H7 (cell line): ENCODE data around the gene MED31. TPM values are rescaled to one million over a fixed set of nuclear protein-coding genes. Genes with fewer than 3 reads are reported as not detected.
"Not testable (repeated sequence)": the region's sequence is repeated elsewhere in the genome, so short reads cannot be mapped to it uniquely, and the experiment has no call there.

Source experiments
- DNase-seq: peaks from one replicate; pipeline ENCODE4 v3.0.0; 2012
- H3K27me3 ChIP-seq: 2 replicates; pipeline ENCODE4 v1.6.0; 2011; ENCODE audit warnings: mild to moderate bottlenecking, low read length; ENCODE audit not compliant: control insufficient read depth, insufficient read depth
- H3K36me3 ChIP-seq: replicated peaks from 2 replicates; pipeline ENCODE4 v1.5.1; 2011; ENCODE audit warnings: low read length; ENCODE audit not compliant: control insufficient read depth, insufficient read depth
- H3K4me3 ChIP-seq: 2 replicates; pipeline ENCODE4 v1.5.1; 2011; ENCODE audit warnings: low read depth, mild to moderate bottlenecking, control low read depth, low read length, moderate library complexity; ENCODE audit not compliant: insufficient read depth
- total RNA-seq: library from RNA; depleted of rRNA; stranded (reverse); fragments of >200 nt; shearing (Covaris generic); gene quantifications from 2 replicates; pipeline ENCODE4 v1.2.3, GENCODE V29; 2014; rRNA removed

MED31 gene
- 3.9 and 6.3 TPM in 2 replicates for total RNA-seq

DNA sequence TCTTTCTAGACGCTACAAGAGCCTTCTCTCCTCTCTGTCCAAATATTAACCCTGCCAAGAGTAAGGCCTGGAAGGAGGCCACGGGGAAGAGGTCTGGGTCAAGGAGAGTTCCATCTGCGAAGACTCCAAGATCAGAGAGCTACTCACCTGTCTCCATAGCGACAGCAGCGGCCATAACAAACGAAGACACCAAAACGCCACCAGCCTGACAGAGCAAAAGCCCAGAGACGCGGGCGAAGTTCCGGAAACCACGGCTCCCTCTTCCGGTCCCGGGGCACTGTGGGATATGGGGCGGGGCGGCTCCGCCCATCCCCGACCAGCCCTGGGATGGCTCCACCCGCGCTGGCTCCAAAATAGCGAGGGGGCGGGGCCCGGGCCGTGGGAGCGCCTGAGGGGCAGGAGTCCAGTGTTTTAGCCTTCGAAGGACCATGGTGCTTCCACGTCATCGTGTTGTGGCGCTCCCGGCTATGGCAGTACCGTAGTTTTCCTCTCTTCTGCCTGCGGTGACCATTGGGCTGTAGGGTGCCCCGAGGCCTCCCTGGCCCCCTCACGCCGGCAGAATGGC lies at the start of gene MED31, which contains the start of gene C17orf100:
TSS of gene MED31 (minus strand) at position 252 of the 565 bp plus-strand sequence. CDS start at position 175, 77 bp downstream.
TSS of gene C17orf100 (plus strand) at position 409 of the 565 bp plus-strand sequence. CDS start at position 561, 152 bp downstream.
- DNase-seq, result peak; percentile 98
- Histone ChIP-seq H3K4me3 (peak within 1 kb of the TSS; percentile 83), H3K36me3 (peaks cover 1% of the 10 kb centered on the region)

DNA sequence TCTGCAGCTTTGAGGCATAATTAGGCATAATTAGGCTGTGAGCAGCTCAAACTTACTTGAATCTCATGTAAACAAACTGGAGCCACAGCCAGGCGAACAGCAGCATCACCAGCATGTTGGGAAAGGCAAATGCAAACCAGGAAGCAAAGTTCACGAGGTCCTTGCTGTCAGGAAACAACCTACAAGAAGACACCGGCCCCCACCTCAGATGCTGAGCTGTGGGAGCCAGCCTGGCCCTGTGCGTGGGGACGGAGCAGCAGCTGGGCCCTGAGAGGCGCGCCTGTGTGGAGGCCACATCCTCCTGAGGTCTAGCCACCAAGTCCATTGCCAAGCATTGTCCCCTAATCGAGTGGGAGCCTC lies 49.5 kb upstream of the MED31 start:
- H3K36me3 ChIP-seq, result no peaks in the 10 kb centered on the region
- H3K27me3 ChIP-seq, result no peaks in the 10 kb centered on the region
- no peak for DNase-seq
- no peak overlapping the region for H3K4me3 ChIP-seq

More for the DNA sequence above, at the start of gene MED31, which contains the start of gene C17orf100:
- H3K27me3 ChIP-seq, result peaks cover 44% of the 10 kb centered on the region

DNA sequence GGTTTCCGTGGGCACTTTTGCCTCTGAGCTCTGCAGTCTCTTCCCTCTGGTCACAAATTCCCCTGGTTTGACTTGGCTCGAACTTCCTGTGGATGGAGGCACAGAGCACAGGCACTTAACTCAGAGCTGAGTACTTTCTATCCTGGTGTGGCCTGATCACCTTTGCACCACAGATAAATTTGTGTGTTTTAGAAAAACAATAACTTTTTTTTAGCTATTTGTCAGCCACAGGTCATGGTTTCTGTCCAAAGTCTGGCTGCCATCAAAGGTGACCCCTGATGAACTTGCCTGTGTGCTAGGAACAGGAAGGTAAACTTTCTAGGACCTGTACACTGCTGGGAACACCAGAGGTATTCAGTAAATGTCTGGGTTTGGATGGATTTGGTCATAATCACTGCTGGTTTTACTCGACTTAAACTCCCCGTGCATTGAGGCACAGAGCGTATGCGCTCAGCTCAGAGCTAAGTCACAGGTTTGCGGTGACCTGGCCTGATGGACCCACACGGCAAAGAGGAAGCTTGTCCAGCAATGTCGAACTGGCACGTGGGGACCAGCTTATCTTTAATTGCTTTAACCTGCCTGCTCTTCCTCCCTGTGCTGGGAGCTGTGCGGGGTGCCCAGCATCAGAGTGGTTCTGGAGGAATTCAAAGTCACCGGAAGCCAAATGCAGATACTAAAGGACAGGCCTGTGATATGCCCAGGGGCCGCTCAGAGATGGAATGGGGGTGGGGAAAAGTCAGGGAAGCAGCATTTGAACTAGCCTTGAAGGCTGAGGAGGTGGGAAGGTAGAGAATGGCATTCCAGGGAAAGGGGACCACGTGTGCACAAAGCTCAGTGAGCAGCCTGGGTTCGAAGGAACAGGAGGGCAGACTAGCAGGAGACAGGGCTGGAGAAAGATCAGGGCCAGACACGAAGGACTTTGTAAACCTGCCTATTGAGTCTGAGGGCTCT lies 48.9 kb upstream of the MED31 start:
- Histone ChIP-seq H3K4me3 (no peak overlapping the region), H3K36me3 (no peaks in the 10 kb centered on the region), H3K27me3 (no peaks in the 10 kb centered on the region)
- DNase-seq, result no peak

DNA sequence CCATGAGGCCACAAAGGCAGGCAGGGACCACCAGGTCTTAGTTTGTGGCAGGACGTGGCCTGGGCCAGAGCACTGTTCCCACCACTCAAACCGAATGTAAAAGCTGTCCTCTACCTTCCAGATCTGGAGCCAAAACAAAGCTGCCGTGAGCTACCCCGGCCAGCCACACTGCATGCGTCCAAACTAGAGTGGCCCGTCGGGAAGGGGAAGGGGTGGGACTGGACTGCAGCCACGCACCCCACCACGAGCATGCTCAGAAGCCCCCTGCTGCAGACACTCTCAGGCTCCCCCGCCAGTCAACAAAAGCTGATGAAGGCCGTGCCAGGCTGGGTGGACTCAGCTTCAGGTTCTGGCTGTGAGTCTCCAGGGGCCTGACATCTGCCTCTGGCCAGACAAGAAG lies 46.6 kb upstream of the MED31 start:
- H3K4me3 ChIP-seq, result no peak overlapping the region
- H3K27me3 ChIP-seq, result no peaks in the 10 kb centered on the region; the same call in 1 of the 2 replicates
- no peak for DNase-seq
- H3K36me3 ChIP-seq, result no peaks in the 10 kb centered on the region

DNA sequence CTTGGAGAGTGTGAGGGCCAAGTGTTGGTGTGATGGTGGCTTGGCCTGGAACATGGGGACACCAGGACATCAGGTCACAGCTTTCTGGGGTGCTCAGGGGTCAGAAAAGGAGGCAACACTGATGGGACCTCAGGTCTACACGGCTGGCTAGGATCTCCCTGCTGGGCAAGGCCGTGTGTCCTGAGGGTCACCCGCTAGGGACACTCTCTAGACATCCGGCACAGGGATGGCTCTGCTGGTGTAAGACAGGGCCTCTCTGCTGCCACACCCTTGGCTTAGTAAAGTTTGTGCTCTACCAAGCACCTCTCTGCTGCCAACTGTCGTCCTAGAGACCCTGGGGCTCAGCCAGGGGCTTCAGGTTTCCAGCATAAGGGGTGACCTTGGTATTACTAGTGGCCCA lies 45.5 kb upstream of the MED31 start:
- Histone ChIP-seq H3K36me3 (no peaks in the 10 kb centered on the region), H3K4me3 (no peak overlapping the region), H3K27me3 (no peaks in the 10 kb centered on the region; the same call in 1 of the 2 replicates)
- no peak for DNase-seq

DNA sequence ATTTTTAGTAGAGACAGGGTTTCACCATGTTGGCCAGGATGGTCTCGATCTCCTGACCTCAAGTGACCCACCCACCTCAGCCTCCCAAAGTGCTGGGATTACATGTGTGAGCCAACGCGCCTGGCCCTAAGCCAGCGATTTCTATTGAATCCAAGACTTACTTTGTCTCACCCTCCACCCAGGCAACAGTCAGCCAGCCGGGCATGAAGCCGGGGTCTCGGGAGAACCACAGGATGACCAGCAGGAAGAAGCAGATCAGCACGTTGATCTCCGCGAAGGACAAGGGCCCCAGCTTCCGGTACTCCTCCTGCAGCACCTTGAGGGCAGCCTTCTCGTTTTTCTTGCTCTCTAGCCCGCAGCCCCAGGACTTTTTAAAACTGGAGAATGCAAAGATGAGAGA lies 44.2 kb upstream of the MED31 start:
- DNase-seq, result no peak
- Histone ChIP-seq H3K4me3 (no peak overlapping the region), H3K27me3 (no peaks in the 10 kb centered on the region; the same call in 1 of the 2 replicates), H3K36me3 (no peaks in the 10 kb centered on the region)

DNA sequence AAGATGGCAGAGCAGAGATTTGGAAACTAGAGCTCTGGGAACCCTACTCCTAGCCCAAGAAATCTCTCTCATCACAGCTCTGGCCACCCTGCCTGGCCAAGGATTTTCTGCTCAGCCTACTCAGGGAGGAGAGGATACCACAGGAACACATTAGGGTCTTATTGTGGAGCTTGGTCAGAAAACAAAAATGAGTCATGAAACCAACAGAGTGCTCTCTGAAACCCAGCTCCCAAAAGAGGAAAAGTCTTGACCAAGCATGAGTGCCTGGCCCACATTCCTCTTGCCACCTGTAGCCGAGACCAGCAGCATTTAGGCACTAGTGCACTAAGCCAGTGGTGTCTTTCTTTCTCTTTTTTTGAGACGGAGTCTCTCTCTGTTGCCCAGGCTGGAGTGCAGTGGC lies 43.6 kb upstream of the MED31 start:
- no peak for DNase-seq
- Histone ChIP-seq H3K36me3 (no peaks in the 10 kb centered on the region), H3K27me3 (no peaks in the 10 kb centered on the region; the same call in 1 of the 2 replicates), H3K4me3 (no peak overlapping the region)

DNA sequence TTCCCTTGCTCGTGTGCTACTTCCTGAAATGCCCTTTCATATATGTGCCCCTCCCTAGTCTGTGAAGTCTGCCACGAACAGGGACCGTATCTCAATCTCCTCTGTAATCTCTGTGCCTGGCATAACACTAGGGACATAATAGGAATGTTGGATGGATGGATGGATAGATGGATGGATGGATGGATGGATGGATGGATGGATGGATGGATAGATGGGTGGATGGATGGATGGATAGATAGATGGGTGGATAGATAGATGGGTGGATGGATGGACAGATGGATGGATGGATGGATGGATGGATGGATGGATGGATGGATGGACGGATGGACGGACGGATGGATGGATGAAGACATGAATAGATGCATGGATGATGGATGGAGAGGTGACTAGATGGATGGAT lies 40.6 kb upstream of the MED31 start:
- not testable (repeated sequence) for DNase-seq, H3K27me3 ChIP-seq, H3K36me3 ChIP-seq, H3K4me3 ChIP-seq

DNA sequence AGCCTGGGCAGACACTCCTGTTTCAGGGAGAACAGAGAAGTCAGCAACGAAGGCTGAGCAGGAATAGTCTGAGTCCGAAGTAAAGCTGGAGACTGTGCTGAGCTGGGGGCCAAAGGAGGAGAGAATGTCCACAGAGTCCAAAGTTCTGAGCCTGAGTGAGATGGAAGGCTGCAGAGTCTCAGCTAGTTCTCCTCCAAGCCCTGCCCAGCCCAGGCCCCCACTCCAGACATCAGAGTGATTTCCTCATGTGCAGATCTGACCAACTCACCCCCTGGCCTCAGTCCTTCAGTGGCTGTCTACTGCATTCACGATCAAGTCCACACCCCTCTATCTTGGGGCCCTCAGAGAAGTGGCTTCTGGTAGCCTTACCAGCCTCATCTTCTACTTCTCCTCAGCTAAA lies 40.1 kb upstream of the MED31 start:
- Histone ChIP-seq H3K36me3 (no peaks in the 10 kb centered on the region), H3K27me3 (no peaks in the 10 kb centered on the region; the same call in 1 of the 2 replicates), H3K4me3 (no peak overlapping the region)
- DNase-seq, result no peak

DNA sequence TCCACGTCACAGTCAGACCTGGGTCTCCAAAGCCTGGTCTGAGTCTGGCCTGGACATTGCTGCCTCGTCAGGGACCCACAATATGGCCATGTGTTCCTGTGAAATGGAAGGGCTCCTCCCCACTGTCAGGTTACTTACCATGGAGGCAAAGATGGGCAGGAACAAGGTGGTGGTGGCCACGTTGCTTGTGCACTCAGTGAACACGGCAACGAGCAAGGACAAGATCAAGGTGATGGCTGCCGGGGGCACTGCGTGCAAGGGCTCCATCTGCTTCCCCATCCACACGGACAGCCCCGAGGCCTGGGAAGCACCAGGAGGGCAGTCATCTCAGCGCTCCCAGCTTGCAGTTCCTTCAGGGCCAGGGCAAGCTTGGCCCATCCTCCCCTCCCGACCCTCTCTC lies 39.2 kb upstream of the MED31 start:
- DNase-seq, result no peak
- Histone ChIP-seq H3K4me3 (no peak overlapping the region), H3K36me3 (no peaks in the 10 kb centered on the region), H3K27me3 (no peaks in the 10 kb centered on the region; the same call in 1 of the 2 replicates)

DNA sequence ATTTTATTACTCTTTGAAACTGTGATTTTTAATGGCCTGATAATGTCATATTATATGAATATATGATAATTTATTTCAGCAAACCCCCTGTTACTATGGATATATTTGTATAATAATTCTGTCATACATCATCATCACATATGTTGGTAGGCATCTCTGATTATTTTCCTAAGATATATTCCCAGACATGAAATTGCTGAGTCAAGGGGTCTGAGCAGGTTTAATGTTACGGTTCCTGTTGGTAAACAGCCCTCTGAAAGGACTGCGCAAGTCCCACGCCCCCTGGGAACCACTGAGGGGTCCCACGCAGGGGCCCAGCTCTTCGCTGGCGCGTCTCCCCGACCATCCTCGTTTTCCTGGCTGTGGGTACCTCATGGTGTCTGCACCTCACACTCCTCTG lies 37.5 kb upstream of the MED31 start:
- Histone ChIP-seq H3K27me3 (no peaks in the 10 kb centered on the region), H3K4me3 (no peak overlapping the region), H3K36me3 (no peaks in the 10 kb centered on the region)
- DNase-seq, result no peak

DNA sequence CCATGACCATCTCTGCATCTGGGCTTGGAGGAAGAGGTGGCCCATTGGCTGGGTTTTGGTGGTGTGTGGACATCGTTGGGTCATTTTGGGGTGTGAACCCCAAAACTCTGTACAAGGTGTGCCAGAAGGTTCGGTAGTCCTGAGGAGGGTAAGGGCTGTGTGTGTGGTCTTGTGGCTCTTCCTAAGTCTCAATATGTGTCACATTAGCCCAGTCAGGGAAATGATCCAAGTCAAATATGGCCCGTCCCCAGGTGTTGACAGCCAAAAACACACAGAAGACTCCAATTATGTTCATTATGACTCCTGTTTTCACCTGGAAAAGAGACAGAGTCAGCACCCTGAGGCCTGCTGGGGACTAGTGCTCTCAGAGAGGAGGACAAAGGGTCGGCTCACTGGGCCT lies 34.6 kb upstream of the MED31 start:
- no peaks in the 10 kb centered on the region for H3K27me3 ChIP-seq
- no peaks in the 10 kb centered on the region for H3K36me3 ChIP-seq
- H3K4me3 ChIP-seq, result no peak overlapping the region
- DNase-seq, result no peak

DNA sequence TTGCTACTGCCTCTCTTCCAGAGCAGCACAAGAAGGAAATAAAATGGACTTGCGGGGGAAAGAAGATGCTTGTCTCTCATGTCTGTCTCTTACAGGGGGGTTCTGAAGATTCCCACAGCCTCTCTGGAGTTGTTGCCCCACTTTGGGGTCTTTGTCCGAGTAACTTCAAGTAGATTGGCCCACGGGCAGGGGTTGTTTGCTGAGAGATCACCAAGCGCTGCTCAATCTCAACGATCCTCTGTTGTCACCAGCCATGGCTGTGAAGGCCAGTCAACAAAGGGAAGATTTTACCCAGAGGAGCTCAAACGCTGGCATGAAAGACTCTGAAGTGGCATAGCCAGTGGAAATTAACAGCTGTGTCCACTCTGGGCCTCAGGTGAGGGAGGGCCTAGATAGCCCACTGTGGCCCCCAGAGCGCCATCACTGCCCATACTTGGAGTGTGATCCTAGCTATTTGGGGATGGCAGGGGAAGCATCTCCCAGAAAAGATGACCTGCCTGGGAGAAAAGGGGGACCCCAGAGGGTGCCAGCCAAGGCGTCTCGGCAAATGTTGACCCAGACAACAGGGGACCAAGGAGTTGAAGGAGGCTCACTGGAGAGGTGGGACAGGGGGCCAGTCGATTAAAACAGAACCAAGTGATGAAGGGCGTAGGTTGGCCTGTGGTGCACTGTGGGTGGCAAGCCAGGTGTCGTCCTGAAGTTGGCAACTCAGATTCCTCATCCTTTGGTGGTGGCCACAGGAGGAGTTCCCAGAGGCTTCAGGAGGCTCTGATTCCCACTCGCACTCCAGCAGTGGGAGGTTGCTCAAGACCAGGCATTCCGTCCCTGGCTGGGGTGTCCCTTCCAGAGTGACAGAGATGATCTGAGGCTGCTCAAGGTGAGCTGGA lies 33.7 kb upstream of the MED31 start:
- no peaks in the 10 kb centered on the region for H3K27me3 ChIP-seq
- no peaks in the 10 kb centered on the region for H3K36me3 ChIP-seq
- H3K4me3 ChIP-seq, result no peak overlapping the region
- DNase-seq, result no peak

DNA sequence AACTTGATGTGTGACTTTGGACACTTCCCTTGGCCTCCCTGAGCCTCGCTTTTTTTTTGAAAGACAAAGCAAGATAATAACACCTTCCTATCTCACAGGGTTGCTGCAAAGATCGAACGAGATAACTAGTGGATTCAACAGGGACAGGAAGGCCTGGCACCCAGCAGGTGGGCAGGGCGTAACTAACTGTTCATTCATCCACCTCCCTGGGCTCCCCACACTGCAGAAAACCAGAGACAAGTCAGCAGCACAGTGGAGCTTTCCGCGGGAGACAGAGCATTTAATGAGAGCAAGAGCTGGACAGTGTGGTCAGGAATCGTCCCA lies 33.0 kb upstream of the MED31 start:
- Histone ChIP-seq H3K36me3 (no peaks in the 10 kb centered on the region), H3K27me3 (no peaks in the 10 kb centered on the region), H3K4me3 (no peak overlapping the region)
- no peak for DNase-seq
